Chondrocyte (in vitro differentiated cells): ENCODE results near the gene DSCAM. TPM values are rescaled to one million over a fixed set of nuclear protein-coding genes. Genes with fewer than 3 reads are reported as not detected.
"Not testable (repeated sequence)": the region's sequence is repeated elsewhere in the genome, so short reads cannot be mapped to it uniquely, and the experiment has no call there.

Experiments
- DNase-seq: peaks from one replicate; pipeline ENCODE4 v3.0.0; 2021; ENCODE audit warnings: mixed read lengths, low spot score
- H3K27ac Mint-ChIP-seq: one replicate; pipeline ENCODE4 v1.8.0; 2021; ENCODE audit warnings: mild to moderate bottlenecking, moderate library complexity, mixed read lengths; ENCODE audit not compliant: unreplicated experiment
- H3K27me3 Mint-ChIP-seq: 2 replicates; pipeline ENCODE4 v1.8.0; 2021; ENCODE audit warnings: low read depth, mixed read lengths
- H3K36me3 Mint-ChIP-seq: 2 replicates; pipeline ENCODE4 v1.8.0; 2021; ENCODE audit warnings: low read depth, mixed read lengths
- H3K4me1 Mint-ChIP-seq: 2 replicates; pipeline ENCODE4 v1.8.0; 2021; ENCODE audit warnings: low read depth, mild to moderate bottlenecking, mixed read lengths
- H3K4me3 Mint-ChIP-seq: one replicate; pipeline ENCODE4 v1.8.0; 2021; ENCODE audit warnings: mild to moderate bottlenecking, moderate library complexity, mixed read lengths; ENCODE audit not compliant: unreplicated experiment
- H3K9me3 Mint-ChIP-seq: 2 replicates; pipeline ENCODE4 v1.8.0; 2021; ENCODE audit warnings: low read depth, mixed read lengths
- CTCF ChIP-seq: fragments of 200-600 bp; sonication (generic); IDR thresholded peaks from 2 replicates; pipeline ENCODE4 v1.5.0; 2021; ENCODE audit warnings: antibody characterized with exemption, mild to moderate bottlenecking, moderate library complexity
- total RNA-seq: library from RNA; stranded (reverse); gene quantifications from 3 replicates; pipeline ENCODE4 v1.2.1, GENCODE V29; 2021

Gene DSCAM
- total RNA-seq, 1 donor from 2014 or later, result not detected

- Mint-ChIP-seq H3K36me3 (no peaks in the 10 kb centered on the region), H3K4me3 (no peak overlapping the region), H3K4me1 (no peaks in the 10 kb centered on the region), H3K9me3 (peaks cover 24% of the 10 kb centered on the region), H3K27me3 (no peaks in the 10 kb centered on the region), H3K27ac (no peak overlapping the region)
- no peak for TF ChIP-seq CTCF
- DNase-seq, result no peak
Observed at GRCh38 chr21:40270047-40270446, 576.9 kb downstream of the DSCAM start.

GRCh38 chr21:40269239-40269638 lies 577.7 kb downstream of the DSCAM start:
- Mint-ChIP-seq H3K27me3 (no peaks in the 10 kb centered on the region), H3K9me3 (peaks cover 25% of the 10 kb centered on the region), H3K36me3 (no peaks in the 10 kb centered on the region), H3K4me3 (no peak overlapping the region), H3K4me1 (no peaks in the 10 kb centered on the region), H3K27ac (no peak overlapping the region)
- TF ChIP-seq CTCF, result no peak
- DNase-seq, result no peak

- H3K27ac Mint-ChIP-seq, H3K27me3 Mint-ChIP-seq, H3K36me3 Mint-ChIP-seq, H3K4me1 Mint-ChIP-seq, H3K4me3 Mint-ChIP-seq, DNase-seq: not testable (repeated sequence)
- peaks cover 11% of the 10 kb centered on the region for H3K9me3 Mint-ChIP-seq
Observed at GRCh38 chr21:40258456-40258855, 588.5 kb downstream of the DSCAM start.

- Mint-ChIP-seq H3K4me1 (no peaks in the 10 kb centered on the region), H3K36me3 (no peaks in the 10 kb centered on the region), H3K9me3 (peaks cover 13% of the 10 kb centered on the region), H3K4me3 (no peak overlapping the region), H3K27ac (no peak overlapping the region), H3K27me3 (no peaks in the 10 kb centered on the region)
- TF ChIP-seq CTCF, result no peak
- no peak for DNase-seq
Observed at GRCh38 chr21:40257342-40257741, 589.6 kb downstream of the DSCAM start.

GRCh38 chr21:40255518-40256444 lies 591.2 kb downstream of the DSCAM start:
- Mint-ChIP-seq H3K4me1 (no peaks in the 10 kb centered on the region), H3K4me3 (no peak overlapping the region), H3K27me3 (no peaks in the 10 kb centered on the region), H3K27ac (no peak overlapping the region), H3K36me3 (no peaks in the 10 kb centered on the region), H3K9me3 (peaks cover 23% of the 10 kb centered on the region)
- no peak for TF ChIP-seq CTCF
- no peak for DNase-seq
